ENCODE results near the gene FAM180A. TPM values are rescaled to one million over a fixed set of nuclear protein-coding genes. Genes with fewer than 3 reads are reported as not detected.

The FAM180A gene
- polyA plus RNA-seq, 1 donor from 2014 or later: not detected

GRCh38 chr7:135683609-135684008, 65.0 kb downstream of the FAM180A start:
- Histone ChIP-seq H3K4me3 (ENCODE audit: low read length) (no peak overlapping the region), H3K4me2 (ENCODE audit: low read length) (no peak overlapping the region), H4K20me1 (ENCODE audit: insufficient read depth) (no peaks in the 10 kb centered on the region), H3K27ac (ENCODE audit: low read length) (no peak overlapping the region), H2AFZ (ENCODE audit: low read depth, low read length) (no peak overlapping the region), H3K9me3 (ENCODE audit: low read length) (no peaks in the 10 kb centered on the region), H3K79me2 (replicated peaks; ENCODE audit: insufficient read depth, low read length) (peaks cover 1% of the 10 kb centered on the region), H3F3A (ENCODE audit: insufficient read depth, low read length, poor library complexity, severe bottlenecking) (no peaks in the 10 kb centered on the region), H3K27me3 (ENCODE audit: insufficient read depth, low read depth, low read length) (no peaks in the 10 kb centered on the region), H3K9ac (ENCODE audit: low read length) (no peak overlapping the region), H3K36me3 (ENCODE audit: insufficient read depth, low read length) (no peaks in the 10 kb centered on the region), H3K9me2 (ENCODE audit: insufficient read depth, low read length) (no peaks in the 10 kb centered on the region)
- TF ChIP-seq POLR2AphosphoS5 (IDR thresholded peaks at IDR 0.05) (no peak), TAF1 (IDR thresholded peaks at IDR 0.05; ENCODE audit: low read depth) (no peak), CTCF (IDR thresholded peaks at IDR 0.05; ENCODE audit: poor library complexity, severe bottlenecking) (no peak), EZH2 (IDR thresholded peaks at IDR 0.05; ENCODE audit: borderline replicate concordance, insufficient read depth, low read length, poor library complexity, severe bottlenecking) (no peak), RAD21 (conservative IDR thresholded peaks at IDR 0.05) (no peak), EP300 (conservative IDR thresholded peaks at IDR 0.05; ENCODE audit: poor library complexity, severe bottlenecking) (no peak)

GRCh38 chr7:135682191-135682590, 66.4 kb downstream of the FAM180A start:
- no peaks in the 10 kb centered on the region for H3K36me3 ChIP-seq (ENCODE audit: insufficient read depth, low read length)
- no peaks in the 10 kb centered on the region for H3F3A ChIP-seq (ENCODE audit: insufficient read depth, low read length, poor library complexity, severe bottlenecking)
- H4K20me1 ChIP-seq (ENCODE audit: insufficient read depth): no peaks in the 10 kb centered on the region
- TF ChIP-seq REST (IDR thresholded peaks at IDR 0.05; ENCODE audit: borderline replicate concordance) (no peak), RAD21 (conservative IDR thresholded peaks at IDR 0.05) (no peak), CTCF (IDR thresholded peaks at IDR 0.05; ENCODE audit: poor library complexity, severe bottlenecking) (no peak), EZH2 (IDR thresholded peaks at IDR 0.05; ENCODE audit: borderline replicate concordance, insufficient read depth, low read length, poor library complexity, severe bottlenecking) (no peak)
- H3K4me2 ChIP-seq (ENCODE audit: low read length): no peak overlapping the region
- no peaks in the 10 kb centered on the region for H3K9me3 ChIP-seq (ENCODE audit: low read length)
- no peak overlapping the region for H3K9ac ChIP-seq (ENCODE audit: low read length)
- H3K27ac ChIP-seq (ENCODE audit: low read length): no peak overlapping the region
- peaks cover 3% of the 10 kb centered on the region for H3K79me2 ChIP-seq (replicated peaks; ENCODE audit: insufficient read depth, low read length)
- H3K9me2 ChIP-seq (ENCODE audit: insufficient read depth, low read length): no peaks in the 10 kb centered on the region
- H2AFZ ChIP-seq (ENCODE audit: low read depth, low read length): no peak overlapping the region
- no peak overlapping the region for H3K4me3 ChIP-seq (ENCODE audit: low read length)
- no peaks in the 10 kb centered on the region for H3K27me3 ChIP-seq (ENCODE audit: insufficient read depth, low read depth, low read length)
